B cell (primary cell): Measurements from ENCODE around the gene CBL.
"Not testable (repeated sequence)": the region's sequence is repeated elsewhere in the genome, so short reads cannot be mapped to it uniquely, and the experiment has no call there.

Experiments
- CTCF ChIP-seq: fragments of 200-600 bp; IDR thresholded peaks from one replicate; pipeline ENCODE4 v1.8.0; 2022; ENCODE audit warnings: antibody characterized with exemption, mild to moderate bottlenecking
- EZH2 ChIP-seq: IDR thresholded peaks from 2 replicates; pipeline ENCODE4 v1.6.1; 2012; ENCODE audit warnings: borderline replicate concordance, low read depth, mild to moderate bottlenecking, moderate library complexity, low read length; ENCODE audit not compliant: insufficient read depth, poor library complexity, severe bottlenecking

- TF ChIP-seq CTCF, EZH2: not testable (repeated sequence)
Observed at GRCh38 chr11:119167077-119167458, 39.1 kb upstream of the CBL start.
